Osteoblast (primary cell): Measurements from ENCODE around the gene NEBL. TPM values are rescaled to one million over a fixed set of nuclear protein-coding genes. Genes with fewer than 3 reads are reported as not detected.

Experiments
- DNase-seq: peaks from one replicate; pipeline ENCODE4 v3.0.0; 2011; ENCODE audit warnings: low spot score, mixed read lengths; ENCODE audit not compliant: insufficient read length; ENCODE audit errors: missing footprints
- H2AFZ ChIP-seq: 2 replicates; pipeline ENCODE4 v1.6.0; 2011; ENCODE audit warnings: mild to moderate bottlenecking, low read length
- H3K27ac ChIP-seq: 2 replicates; pipeline ENCODE4 v1.5.1; 2011; ENCODE audit warnings: mild to moderate bottlenecking, low read depth, low read length, moderate library complexity
- H3K27me3 ChIP-seq: 2 replicates; pipeline ENCODE4 v1.6.0; 2012; ENCODE audit warnings: mild to moderate bottlenecking, control low read depth, inconsistent platforms, low read length, moderate library complexity; ENCODE audit not compliant: insufficient read depth
- H3K36me3 ChIP-seq: 2 replicates; pipeline ENCODE4 v1.5.1; 2011; ENCODE audit warnings: mild to moderate bottlenecking, low read length, control low read depth, moderate library complexity; ENCODE audit not compliant: insufficient read depth
- H3K4me1 ChIP-seq: 2 replicates; pipeline ENCODE4 v1.5.1; 2011; ENCODE audit warnings: mild to moderate bottlenecking, low read length, control low read depth, moderate library complexity; ENCODE audit not compliant: insufficient read depth
- H3K4me2 ChIP-seq: 2 replicates; pipeline ENCODE4 v1.6.0; 2011; ENCODE audit warnings: mild to moderate bottlenecking, low read length; ENCODE audit not compliant: insufficient read depth
- H3K4me3 ChIP-seq: fragments of 200-600 bp; sonication (generic); 3 replicates; pipeline ENCODE4 v1.5.1; 2012; ENCODE audit warnings: mild to moderate bottlenecking, low read length, inconsistent platforms; ENCODE audit not compliant: insufficient read depth
- H3K79me2 ChIP-seq: 2 replicates; pipeline ENCODE4 v1.6.0; 2012; ENCODE audit warnings: mild to moderate bottlenecking, low read length, control low read depth, inconsistent platforms; ENCODE audit not compliant: insufficient read depth
- H3K9me3 ChIP-seq: 2 replicates; pipeline ENCODE4 v1.5.1; 2011; ENCODE audit warnings: low read depth, low read length, control low read depth
- H4K20me1 ChIP-seq: 2 replicates; pipeline ENCODE4 v1.6.0; 2012; ENCODE audit warnings: mild to moderate bottlenecking, low read length, control low read depth; ENCODE audit not compliant: insufficient read depth
- total RNA-seq: library from RNA; depleted of rRNA; stranded (reverse); fragments of >200 nt; gene quantifications from 2 replicates; pipeline ENCODE4 v1.2.3, GENCODE V29; 2012
- TF ChIP-seq, protein P1 (sequence below): IDR thresholded peaks from 2 replicates; pipeline ENCODE4 v1.5.1; 2011; ENCODE audit warnings: mild to moderate bottlenecking, low read depth, low read length, moderate library complexity; ENCODE audit errors: extremely low read depth

The NEBL gene
- total RNA-seq, 1 donor = under 0.01 TPM

DNA sequence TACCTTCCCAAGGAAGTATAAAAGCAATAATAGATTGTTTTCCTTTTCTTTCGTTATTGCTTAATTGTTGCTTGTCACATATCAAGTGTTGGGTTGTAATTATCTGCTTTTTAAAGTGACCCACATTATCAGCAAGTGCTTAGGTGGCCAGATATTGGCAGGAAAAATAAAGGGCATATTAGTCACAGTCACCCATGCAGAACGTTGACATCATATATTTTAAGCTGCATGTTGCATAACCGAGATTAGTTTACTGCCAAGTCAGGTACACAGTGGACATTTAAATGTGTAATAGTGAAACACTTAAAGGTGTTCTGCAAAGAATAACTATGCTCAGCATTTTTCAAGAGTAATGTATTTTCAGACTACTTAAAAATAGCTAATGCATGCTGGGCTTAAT, 11.4 kb downstream of the NEBL start:
- Histone ChIP-seq H3K27ac (no peak overlapping the region), H3K9me3 (no peaks in the 10 kb centered on the region), H3K4me1 (no peaks in the 10 kb centered on the region), H3K79me2 (no peaks in the 10 kb centered on the region), H3K27me3 (no peaks in the 10 kb centered on the region), H3K4me2 (no peak overlapping the region), H2AFZ (no peak overlapping the region), H3K4me3 (no peak overlapping the region), H4K20me1 (no peaks in the 10 kb centered on the region), H3K36me3 (no peaks in the 10 kb centered on the region)
- DNase-seq = no peak
- TF ChIP-seq, protein P1, sequence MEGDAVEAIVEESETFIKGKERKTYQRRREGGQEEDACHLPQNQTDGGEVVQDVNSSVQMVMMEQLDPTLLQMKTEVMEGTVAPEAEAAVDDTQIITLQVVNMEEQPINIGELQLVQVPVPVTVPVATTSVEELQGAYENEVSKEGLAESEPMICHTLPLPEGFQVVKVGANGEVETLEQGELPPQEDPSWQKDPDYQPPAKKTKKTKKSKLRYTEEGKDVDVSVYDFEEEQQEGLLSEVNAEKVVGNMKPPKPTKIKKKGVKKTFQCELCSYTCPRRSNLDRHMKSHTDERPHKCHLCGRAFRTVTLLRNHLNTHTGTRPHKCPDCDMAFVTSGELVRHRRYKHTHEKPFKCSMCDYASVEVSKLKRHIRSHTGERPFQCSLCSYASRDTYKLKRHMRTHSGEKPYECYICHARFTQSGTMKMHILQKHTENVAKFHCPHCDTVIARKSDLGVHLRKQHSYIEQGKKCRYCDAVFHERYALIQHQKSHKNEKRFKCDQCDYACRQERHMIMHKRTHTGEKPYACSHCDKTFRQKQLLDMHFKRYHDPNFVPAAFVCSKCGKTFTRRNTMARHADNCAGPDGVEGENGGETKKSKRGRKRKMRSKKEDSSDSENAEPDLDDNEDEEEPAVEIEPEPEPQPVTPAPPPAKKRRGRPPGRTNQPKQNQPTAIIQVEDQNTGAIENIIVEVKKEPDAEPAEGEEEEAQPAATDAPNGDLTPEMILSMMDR = no peak

DNA sequence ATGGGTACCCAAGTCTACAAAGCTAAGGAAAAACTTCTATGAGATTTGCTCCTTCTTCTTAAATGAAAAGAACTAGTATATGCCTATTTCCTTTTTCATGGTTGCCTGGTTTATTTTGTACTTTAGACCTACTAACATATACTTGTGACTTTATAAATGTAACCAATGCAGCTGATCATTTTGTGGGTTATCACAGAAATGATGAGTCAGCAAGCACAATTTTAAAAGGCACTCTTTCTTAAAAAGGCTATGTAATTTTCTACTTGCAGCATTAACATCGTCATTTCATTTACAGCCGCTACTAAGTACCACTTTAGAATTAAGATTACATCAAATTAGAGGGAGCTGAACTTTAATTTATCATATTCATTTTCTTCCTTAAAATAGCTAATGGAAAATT, 13.6 kb downstream of the NEBL start:
- TF ChIP-seq, protein P1 = no peak
- no peaks in the 10 kb centered on the region for H3K9me3 ChIP-seq
- no peaks in the 10 kb centered on the region for H3K27me3 ChIP-seq
- no peaks in the 10 kb centered on the region for H3K79me2 ChIP-seq
- H2AFZ ChIP-seq = no peak overlapping the region
- no peak overlapping the region for H3K4me2 ChIP-seq
- DNase-seq = no peak
- H3K4me3 ChIP-seq = no peak overlapping the region
- H4K20me1 ChIP-seq = no peaks in the 10 kb centered on the region
- H3K36me3 ChIP-seq = no peaks in the 10 kb centered on the region
- no peaks in the 10 kb centered on the region for H3K4me1 ChIP-seq
- H3K27ac ChIP-seq = no peak overlapping the region

DNA sequence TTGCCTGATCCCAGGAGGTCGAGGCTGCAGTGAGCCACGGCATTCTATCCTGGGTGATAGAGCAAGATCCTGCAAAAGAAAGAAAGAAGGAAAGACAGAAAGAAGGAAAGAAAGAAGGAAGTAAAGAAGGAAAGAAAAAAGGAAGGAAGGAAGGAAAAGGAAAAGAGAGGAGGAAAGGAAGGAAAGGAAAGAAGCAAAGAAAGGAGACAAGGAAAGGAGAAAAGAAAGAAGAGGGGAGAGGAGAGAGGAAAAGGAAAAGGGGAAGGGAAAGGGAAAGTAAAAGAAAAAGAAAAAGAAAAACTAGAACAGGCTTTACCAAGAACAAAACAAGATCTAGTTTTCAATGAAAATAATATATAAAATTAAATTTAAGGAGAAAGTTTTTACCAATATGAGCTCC, 15.0 kb downstream of the NEBL start:
- no peak overlapping the region for H3K4me2 ChIP-seq
- no peak overlapping the region for H3K4me3 ChIP-seq
- H3K4me1 ChIP-seq = no peaks in the 10 kb centered on the region
- no peak overlapping the region for H2AFZ ChIP-seq
- no peaks in the 10 kb centered on the region for H3K27me3 ChIP-seq
- no peaks in the 10 kb centered on the region for H3K36me3 ChIP-seq
- TF ChIP-seq, protein P1 = no peak
- no peak for DNase-seq
- H3K79me2 ChIP-seq = no peaks in the 10 kb centered on the region
- H3K9me3 ChIP-seq = no peaks in the 10 kb centered on the region
- H4K20me1 ChIP-seq = no peaks in the 10 kb centered on the region
- no peak overlapping the region for H3K27ac ChIP-seq

DNA sequence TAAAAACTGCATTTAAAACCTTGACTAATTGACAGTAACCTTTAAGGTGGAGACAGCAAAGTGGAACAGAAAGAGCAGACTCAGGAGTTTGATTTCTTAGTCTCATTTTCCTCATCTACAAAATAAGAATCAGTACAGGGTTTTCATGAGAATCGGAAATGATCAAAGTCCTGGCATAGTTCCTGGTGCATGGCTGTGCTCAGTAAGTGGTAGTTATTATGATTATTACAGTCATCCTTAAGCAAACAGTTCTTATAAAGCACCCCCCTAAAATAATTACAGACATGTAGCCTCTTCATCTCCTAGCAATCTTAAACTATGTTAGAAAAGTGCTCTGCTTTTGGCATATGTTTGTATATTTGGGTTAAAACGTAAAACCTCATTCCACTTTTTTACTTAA, 18.0 kb downstream of the NEBL start:
- TF ChIP-seq, protein P1 = no peak
- Histone ChIP-seq H4K20me1 (no peaks in the 10 kb centered on the region), H3K36me3 (no peaks in the 10 kb centered on the region)

More for the DNA sequence above, 18.0 kb downstream of the NEBL start:
- H3K9me3 ChIP-seq = no peaks in the 10 kb centered on the region
- H3K4me2 ChIP-seq = no peak overlapping the region
- no peak overlapping the region for H3K27ac ChIP-seq
- no peaks in the 10 kb centered on the region for H3K27me3 ChIP-seq
- no peaks in the 10 kb centered on the region for H3K4me1 ChIP-seq
- no peak overlapping the region for H2AFZ ChIP-seq
- H3K4me3 ChIP-seq = no peak overlapping the region
- H3K79me2 ChIP-seq = no peaks in the 10 kb centered on the region
- DNase-seq = no peak
